ENCODE measurements around the gene BRMS1. TPM values are rescaled to one million over a fixed set of nuclear protein-coding genes. Genes with fewer than 3 reads are reported as not detected.

Gene BRMS1
- total RNA-seq, 2 experiments from 2014 or later = 35.7 to 35.9 TPM

DNA sequence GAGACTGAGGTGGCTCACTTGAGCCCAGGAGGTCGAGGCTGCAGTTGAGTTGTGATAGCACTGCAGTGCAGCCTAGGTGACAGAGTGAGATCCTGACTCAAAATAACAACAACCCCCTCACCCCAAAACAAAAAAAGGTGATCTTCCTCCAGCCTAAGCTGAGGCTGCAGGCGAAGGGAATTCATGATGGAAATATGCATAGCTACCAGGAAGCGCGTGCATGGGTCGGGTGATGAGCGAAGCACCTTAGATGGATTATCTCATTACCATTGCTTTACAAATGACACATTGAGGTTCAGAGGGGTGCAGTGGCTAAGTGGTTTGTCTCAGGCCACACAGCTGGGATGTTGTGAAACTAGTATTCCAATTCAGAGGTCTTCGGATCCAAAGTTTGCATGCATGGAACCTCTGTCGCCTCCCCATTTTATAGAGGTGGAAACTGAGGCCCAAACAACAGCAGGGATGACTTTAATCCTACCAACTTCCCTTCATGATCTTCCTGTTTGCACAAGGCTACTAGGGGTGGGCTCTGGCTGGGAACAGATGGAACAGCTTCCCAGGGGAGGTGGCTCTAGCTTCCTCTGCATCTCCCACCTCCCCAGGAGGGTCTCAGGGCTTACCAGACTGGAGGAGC, 22.1 kb upstream of the BRMS1 start:
- no peak for TF ChIP-seq CTCF (IDR thresholded peaks at IDR 0.05)
- H3K4me3 Mint-ChIP-seq = no peak overlapping the region
- H3K27me3 Mint-ChIP-seq = no peaks in the 10 kb centered on the region
- intact Hi-C loops (cut with micrococcal nuclease) = no loop called here
- ChIA-PET POLR2A (interaction anchor here (0.6 to 1.2 kb wide), 5 partner anchors 8 to 286 kb away, joined by 3 read pairs; no protein-coding TSS in a partner anchor), CTCF (interaction anchor here (1.0 to 6.9 kb wide), 6 partner anchors 8 to 55 kb away, joined by 3 to 51 read pairs (median 6); no protein-coding TSS in a partner anchor)
- DNase-seq (no peak), ATAC-seq (no peak)
- H3K36me3 Mint-ChIP-seq (ENCODE audit: low read depth) = peaks cover 18% of the 10 kb centered on the region
- no peaks in the 10 kb centered on the region for H3K9me3 Mint-ChIP-seq
- H3K27ac Mint-ChIP-seq = no peak overlapping the region
- H3K4me1 Mint-ChIP-seq (ENCODE audit: low read depth) = peaks cover 16% of the 10 kb centered on the region

GRCh38 chr11:66365711-66366619, 21.1 kb upstream of the BRMS1 start:
- H3K27ac Mint-ChIP-seq = no peak overlapping the region
- H3K4me1 Mint-ChIP-seq (ENCODE audit: low read depth) = peaks cover 16% of the 10 kb centered on the region
- intact Hi-C loops (cut with micrococcal nuclease) = no loop called here
- TF ChIP-seq CTCF (IDR thresholded peaks at IDR 0.05) = no peak
- ChIA-PET POLR2A (interaction anchor here (0.7 to 1.2 kb wide), 3 partner anchors 15 to 93 kb away, joined by 3 read pairs; no protein-coding TSS in a partner anchor), CTCF (interaction anchor here (1.0 to 6.9 kb wide), 10 partner anchors 9 to 64 kb away, joined by 3 to 51 read pairs (median 4); partner anchors contain the start of gene BRMS1)
- no peak for ATAC-seq
- H3K27me3 Mint-ChIP-seq = no peaks in the 10 kb centered on the region
- no peaks in the 10 kb centered on the region for H3K9me3 Mint-ChIP-seq
- H3K4me3 Mint-ChIP-seq = no peak overlapping the region
- H3K36me3 Mint-ChIP-seq (ENCODE audit: low read depth) = peaks cover 20% of the 10 kb centered on the region
- DNase-seq = no peak

DNA sequence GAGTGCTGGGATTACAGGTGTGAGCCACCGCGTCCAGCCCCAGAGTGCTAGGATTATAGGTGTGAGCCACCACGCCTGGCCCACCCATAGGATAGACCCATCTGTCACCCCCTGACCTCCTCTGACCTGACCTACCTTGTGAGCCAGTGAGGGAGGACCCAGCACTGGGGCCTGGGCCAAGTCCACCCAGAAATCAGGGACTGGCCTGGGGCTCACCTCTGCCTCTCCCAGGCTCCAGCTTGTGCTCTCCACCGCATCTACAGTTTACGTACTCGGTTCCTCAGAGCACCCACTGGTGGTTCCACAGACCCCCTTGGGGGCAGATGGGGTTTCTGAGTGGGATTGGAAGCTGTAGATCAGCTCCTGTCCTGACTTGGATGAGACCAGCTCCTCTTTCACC, 20.3 kb upstream of the BRMS1 start:
- ATAC-seq (no peak), DNase-seq (no peak)
- H3K4me3 Mint-ChIP-seq = no peak overlapping the region
- no peaks in the 10 kb centered on the region for H3K27me3 Mint-ChIP-seq
- H3K9me3 Mint-ChIP-seq = no peaks in the 10 kb centered on the region
- POLR2A ChIA-PET = interaction anchor here (0.7 kb wide), 1 partner anchor 17 kb away, joined by 3 read pairs; no protein-coding TSS in a partner anchor
- CTCF ChIA-PET = interaction anchor here (1.0 to 6.9 kb wide), 8 partner anchors 10 to 63 kb away, joined by 3 to 51 read pairs (median 6); partner anchors contain the start of gene BRMS1
- no peak for TF ChIP-seq CTCF (IDR thresholded peaks at IDR 0.05)
- intact Hi-C loops (cut with micrococcal nuclease) = no loop called here
- peaks cover 11% of the 10 kb centered on the region for H3K4me1 Mint-ChIP-seq (ENCODE audit: low read depth)
- H3K27ac Mint-ChIP-seq = no peak overlapping the region
- H3K36me3 Mint-ChIP-seq (ENCODE audit: low read depth) = peaks cover 18% of the 10 kb centered on the region

DNA sequence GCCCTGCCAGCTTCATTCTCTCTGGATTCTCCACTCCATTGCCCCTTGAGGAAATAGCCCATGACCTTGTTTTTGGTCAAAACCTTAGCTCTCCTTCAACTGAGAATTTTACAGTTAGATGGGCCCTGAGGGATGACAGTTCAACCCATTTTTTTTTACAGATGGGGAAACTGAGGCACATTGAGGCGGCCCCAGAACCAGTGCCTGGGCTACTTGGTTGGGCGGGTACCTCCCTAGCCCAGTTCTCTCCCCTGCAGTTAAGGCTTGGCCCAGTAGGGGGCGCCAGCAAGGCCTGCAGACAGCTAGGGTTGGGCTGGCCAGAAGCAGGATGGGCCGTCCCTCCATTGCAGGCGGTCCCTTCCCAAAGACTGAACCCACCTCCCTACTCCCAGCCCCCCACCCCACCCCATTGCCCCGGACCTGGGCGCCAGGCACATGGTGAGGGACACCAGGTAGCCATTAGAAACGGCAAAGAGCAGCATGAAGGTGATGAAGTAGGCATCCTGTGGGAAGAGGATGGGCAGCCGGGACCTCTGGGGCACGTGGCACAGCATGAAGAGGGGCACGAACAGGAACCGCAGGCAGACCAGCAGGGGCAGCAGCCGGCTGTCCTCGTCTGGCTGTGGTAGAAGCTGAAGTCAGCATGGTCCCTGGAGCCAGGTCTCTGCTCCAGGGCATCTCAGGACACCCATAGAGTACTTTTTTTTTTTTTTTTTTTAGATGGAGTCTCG, 19.1 kb upstream of the BRMS1 start:
- Mint-ChIP-seq H3K9me3 (no peaks in the 10 kb centered on the region), H3K4me1 (ENCODE audit: low read depth) (peaks cover 4% of the 10 kb centered on the region), H3K27me3 (no peaks in the 10 kb centered on the region), H3K4me3 (no peak overlapping the region), H3K27ac (no peak overlapping the region), H3K36me3 (ENCODE audit: low read depth) (peaks cover 12% of the 10 kb centered on the region)
- intact Hi-C loops (cut with micrococcal nuclease) = no loop called here
- CTCF ChIA-PET = interaction anchor here (0.5 to 6.9 kb wide), 25 partner anchors 8 to 494 kb away, joined by 3 to 51 read pairs (median 4); partner anchors contain the start of genes B4GAT1, BRMS1 and SLC29A2
- POLR2A ChIA-PET = interaction anchor here (1.5 to 2.0 kb wide), 2 partner anchors 14 to 19 kb away, joined by 3 to 9 read pairs; partner anchors contain the start of gene BRMS1
- peak; percentile 93 for TF ChIP-seq CTCF (IDR thresholded peaks at IDR 0.05)
- DNase-seq (peak; percentile 88), ATAC-seq (peak; percentile 92)

Measured in activated CD8-positive, alpha-beta T cell treated with anti-CD3 and anti-CD28 coated beads for 36 hours (primary cell).